ENCODE data around the gene DNAI7.

Gene DNAI7

GRCh38 chr12:25100194-25101091 lies 94.5 kb downstream of the DNAI7 start:
- DNase-seq, result no peak

GRCh38 chr12:25099010-25099409 lies 96.0 kb downstream of the DNAI7 start:
- no peak for DNase-seq

GRCh38 chr12:25089738-25090137 lies 105.2 kb downstream of the DNAI7 start:
- DNase-seq, result no peak

- no peak for DNase-seq
Observed at GRCh38 chr12:25087596-25087995, 107.4 kb downstream of the DNAI7 start.

- DNase-seq, result no peak
Observed at GRCh38 chr12:25084816-25085215, 110.1 kb downstream of the DNAI7 start.

GRCh38 chr12:25083211-25083610 lies 111.7 kb downstream of the DNAI7 start:
- DNase-seq, result no peak

- no peak for DNase-seq
Observed at GRCh38 chr12:25082628-25083027, 112.3 kb downstream of the DNAI7 start.

- no peak for DNase-seq
Observed at GRCh38 chr12:25079393-25079792, 115.6 kb downstream of the DNAI7 start.

GRCh38 chr12:25074954-25075353 lies 120.0 kb downstream of the DNAI7 start:
- DNase-seq, result no peak

- no peak for DNase-seq
Observed at GRCh38 chr12:25074113-25074512, 120.8 kb downstream of the DNAI7 start.

GRCh38 chr12:25072906-25073650 lies 121.9 kb downstream of the DNAI7 start:
- DNase-seq, result no peak

- no peak for DNase-seq
Observed at GRCh38 chr12:25071366-25071765, 123.6 kb downstream of the DNAI7 start.

- no peak for DNase-seq
Observed at GRCh38 chr12:25069224-25069623, 125.7 kb downstream of the DNAI7 start.

- DNase-seq, result no peak
Observed at GRCh38 chr12:25065035-25065434, 129.9 kb downstream of the DNAI7 start.

- DNase-seq, result no peak
Observed at GRCh38 chr12:25063873-25064628, 130.9 kb downstream of the DNAI7 start.

GRCh38 chr12:25058658-25059058 lies 136.3 kb downstream of the DNAI7 start:
- DNase-seq, result no peak
